ENCODE measurements around the gene NUP37.
"Not testable (repeated sequence)": the region's sequence is repeated elsewhere in the genome, so short reads cannot be mapped to it uniquely, and the experiment has no call there.

NUP37 gene

DNA sequence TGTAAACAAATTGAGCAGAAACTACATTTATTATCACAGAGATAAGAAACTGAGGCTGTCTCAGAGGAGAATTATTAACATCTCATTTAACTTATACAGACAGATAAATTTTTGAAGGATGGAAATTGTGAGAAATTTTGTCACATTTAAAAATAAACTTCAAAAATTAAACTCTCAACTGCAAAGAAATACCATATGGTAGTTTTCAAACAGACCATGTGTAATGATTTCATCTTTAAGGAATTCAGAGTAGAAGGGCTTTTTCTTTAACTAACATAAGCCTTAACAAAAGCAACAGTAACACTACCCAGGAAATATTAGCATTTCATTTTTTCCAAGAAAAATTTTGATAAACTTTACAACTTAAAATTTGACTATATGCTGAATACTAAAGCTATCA, 26.6 kb downstream of the NUP37 start:
- H3K4me1 ChIP-seq (ENCODE audit: control insufficient read depth, insufficient read depth, low read length), result no peaks in the 10 kb centered on the region
- no peak overlapping the region for H3K27ac ChIP-seq (ENCODE audit: low read depth, low read length)
- peaks cover 59% of the 10 kb centered on the region for H3K36me3 ChIP-seq (ENCODE audit: control insufficient read depth, insufficient read depth, low read length)

DNA sequence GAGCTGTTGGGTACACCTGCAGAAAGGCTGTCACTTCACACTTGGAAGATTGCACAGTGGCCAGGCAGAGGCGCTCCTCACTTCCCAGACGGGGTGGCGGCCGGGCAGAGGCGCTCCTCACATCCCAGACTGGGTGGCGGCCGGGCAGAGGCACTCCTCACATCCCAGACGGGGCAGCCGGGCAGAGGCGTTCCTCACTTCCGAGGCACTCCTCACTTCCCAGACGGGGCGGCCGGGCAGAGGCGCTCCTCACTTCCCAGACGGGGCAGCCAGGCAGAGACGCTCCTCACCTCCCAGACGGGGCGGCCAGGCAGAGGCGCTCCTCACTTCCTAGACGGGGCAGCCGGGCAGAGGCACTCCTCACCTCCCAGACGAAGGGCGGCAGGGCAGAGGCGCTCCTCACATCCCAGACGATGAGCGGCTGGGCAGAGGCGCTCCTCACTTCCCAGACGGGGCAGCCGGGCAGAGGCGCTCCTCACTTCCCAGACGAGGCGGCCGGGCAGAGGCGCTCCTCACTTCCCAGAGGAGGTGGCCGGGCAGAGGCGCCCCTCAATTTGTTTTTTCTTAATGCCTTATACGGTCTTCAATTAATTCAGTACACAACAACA, 30.6 kb downstream of the NUP37 start:
- H3K27me3 ChIP-seq (ENCODE audit: control insufficient read depth, insufficient read depth, low read length); H3K9ac ChIP-seq (ENCODE audit: low read depth, low read length); H3K27ac ChIP-seq (ENCODE audit: low read depth, low read length); H3K4me1 ChIP-seq (ENCODE audit: control insufficient read depth, insufficient read depth, low read length); H3K4me3 ChIP-seq (ENCODE audit: low read depth, low read length): not testable (repeated sequence)
- Histone ChIP-seq H3K36me3 (ENCODE audit: control insufficient read depth, insufficient read depth, low read length) (peaks cover 38% of the 10 kb centered on the region), H3K9me3 (ENCODE audit: control insufficient read depth, insufficient read depth, low read length) (peaks cover 14% of the 10 kb centered on the region; the same call in 1 of the 2 replicates)

More for the DNA sequence above, 26.6 kb downstream of the NUP37 start:
- Histone ChIP-seq H3K9ac (ENCODE audit: low read depth, low read length) (no peak overlapping the region), H3K27me3 (ENCODE audit: control insufficient read depth, insufficient read depth, low read length) (no peaks in the 10 kb centered on the region), H3K4me3 (ENCODE audit: low read depth, low read length) (no peak overlapping the region), H3K9me3 (ENCODE audit: control insufficient read depth, insufficient read depth, low read length) (peaks cover 14% of the 10 kb centered on the region; the same call in 1 of the 2 replicates)

DNA sequence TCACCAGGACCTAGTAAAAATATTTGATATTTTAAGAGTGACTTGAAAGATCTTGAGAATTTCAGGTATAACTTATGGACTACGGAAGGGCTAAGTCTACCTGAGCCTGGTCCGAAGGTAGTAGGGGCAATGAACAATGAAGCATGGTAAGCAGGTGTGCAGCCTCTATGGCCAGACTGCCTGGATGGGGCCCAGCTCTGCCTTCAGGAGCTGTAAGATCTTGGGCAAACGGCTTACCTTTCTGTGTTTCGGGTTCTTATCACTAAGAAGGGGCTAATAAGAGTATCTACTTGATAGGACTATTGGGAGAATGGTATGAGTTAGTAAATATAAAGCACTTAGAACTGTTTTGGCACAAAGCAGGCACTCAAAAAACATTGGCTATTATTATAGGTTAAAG, 39.1 kb downstream of the NUP37 start:
- peaks cover 94% of the 10 kb centered on the region for H3K36me3 ChIP-seq (ENCODE audit: control insufficient read depth, insufficient read depth, low read length)
- H3K9ac ChIP-seq (ENCODE audit: low read depth, low read length), result no peak overlapping the region
- no peaks in the 10 kb centered on the region for H3K27me3 ChIP-seq (ENCODE audit: control insufficient read depth, insufficient read depth, low read length)
- no peaks in the 10 kb centered on the region for H3K4me1 ChIP-seq (ENCODE audit: control insufficient read depth, insufficient read depth, low read length)
- H3K4me3 ChIP-seq (ENCODE audit: low read depth, low read length), result no peak overlapping the region
- no peaks in the 10 kb centered on the region for H3K9me3 ChIP-seq (ENCODE audit: control insufficient read depth, insufficient read depth, low read length)
- H3K27ac ChIP-seq (ENCODE audit: low read depth, low read length), result no peak overlapping the region

DNA sequence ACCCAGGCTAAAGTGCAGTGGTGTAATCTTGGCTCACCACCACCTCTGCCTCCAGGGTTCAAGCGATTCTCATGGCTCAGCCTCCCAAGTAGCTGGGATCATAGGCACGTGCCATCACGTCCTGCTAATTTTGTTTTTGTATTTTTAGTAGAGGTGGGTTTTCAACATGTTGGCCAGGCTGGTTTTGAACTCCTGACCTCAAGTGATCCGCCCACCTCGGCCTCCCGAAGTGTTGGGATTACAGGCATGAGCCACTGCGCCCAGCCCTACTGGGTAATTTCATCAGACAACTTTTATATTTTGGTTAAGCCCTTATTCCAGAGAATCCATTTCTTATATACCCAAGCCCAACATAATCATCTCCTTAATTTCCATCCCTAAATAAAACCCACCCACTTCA, 47.8 kb downstream of the NUP37 start:
- not testable (repeated sequence) for H3K27ac ChIP-seq (ENCODE audit: low read depth, low read length); H3K9ac ChIP-seq (ENCODE audit: low read depth, low read length); H3K27me3 ChIP-seq (ENCODE audit: control insufficient read depth, insufficient read depth, low read length); H3K4me3 ChIP-seq (ENCODE audit: low read depth, low read length); H3K4me1 ChIP-seq (ENCODE audit: control insufficient read depth, insufficient read depth, low read length); H3K9me3 ChIP-seq (ENCODE audit: control insufficient read depth, insufficient read depth, low read length)
- H3K36me3 ChIP-seq (ENCODE audit: control insufficient read depth, insufficient read depth, low read length), result peaks cover 37% of the 10 kb centered on the region

DNA sequence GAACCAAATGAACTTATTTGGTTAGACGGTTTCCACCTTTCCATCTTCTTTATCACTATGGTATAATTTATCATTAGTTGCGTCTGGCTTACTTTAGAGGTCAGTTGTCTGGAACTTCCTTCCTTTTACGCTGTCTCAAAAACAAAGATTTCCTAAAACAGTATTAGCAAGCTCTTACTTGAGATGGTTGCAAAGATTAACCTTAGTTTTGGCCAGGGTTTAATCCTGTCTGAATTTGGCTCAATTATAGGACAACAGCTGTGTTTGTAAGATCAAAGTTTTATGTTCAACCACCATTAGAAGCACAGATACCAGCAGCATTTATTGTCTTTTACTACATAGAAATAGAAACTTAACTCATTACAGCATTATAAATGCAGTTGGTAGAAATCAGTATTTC, 50.2 kb downstream of the NUP37 start:
- Histone ChIP-seq H3K9ac (ENCODE audit: low read depth, low read length) (no peak overlapping the region), H3K4me3 (ENCODE audit: low read depth, low read length) (no peak overlapping the region), H3K27me3 (ENCODE audit: control insufficient read depth, insufficient read depth, low read length) (no peaks in the 10 kb centered on the region), H3K4me1 (ENCODE audit: control insufficient read depth, insufficient read depth, low read length) (no peaks in the 10 kb centered on the region), H3K36me3 (ENCODE audit: control insufficient read depth, insufficient read depth, low read length) (peaks cover 14% of the 10 kb centered on the region), H3K9me3 (ENCODE audit: control insufficient read depth, insufficient read depth, low read length) (no peaks in the 10 kb centered on the region), H3K27ac (ENCODE audit: low read depth, low read length) (no peak overlapping the region)

DNA sequence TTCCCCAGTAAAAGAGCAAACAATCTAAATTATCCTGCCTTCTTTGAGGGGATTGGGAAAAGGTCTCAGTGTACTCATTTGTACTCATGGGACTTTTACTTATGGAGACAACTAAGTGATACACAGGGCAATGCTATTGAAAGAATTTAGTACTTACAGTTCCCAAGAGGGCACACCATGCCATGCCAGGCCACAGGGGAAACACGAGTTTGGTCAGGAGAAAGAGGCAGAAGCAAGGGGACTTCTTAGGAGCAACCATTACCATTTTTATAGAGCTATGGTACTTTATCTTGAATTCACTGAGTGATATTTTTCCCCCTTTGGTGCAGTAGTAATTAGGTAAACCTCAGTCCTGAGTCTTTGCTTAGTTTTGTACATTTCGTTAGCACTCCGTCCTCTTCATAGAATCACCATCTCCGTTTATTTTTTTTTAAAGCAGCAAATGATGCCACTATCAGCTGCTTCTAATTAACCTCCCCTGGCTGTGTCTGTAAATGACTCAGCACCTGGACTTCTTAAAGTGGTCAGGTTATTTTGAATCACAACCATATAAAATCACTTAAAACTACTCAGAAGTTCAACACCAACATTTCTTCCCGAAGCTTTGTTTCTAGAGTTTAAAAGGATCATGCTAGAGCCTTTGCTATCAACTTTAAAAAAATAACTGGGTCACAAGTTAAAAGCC, 52.2 kb downstream of the NUP37 start:
- Histone ChIP-seq H3K27me3 (ENCODE audit: control insufficient read depth, insufficient read depth, low read length) (no peaks in the 10 kb centered on the region), H3K36me3 (ENCODE audit: control insufficient read depth, insufficient read depth, low read length) (no peaks in the 10 kb centered on the region), H3K9me3 (ENCODE audit: control insufficient read depth, insufficient read depth, low read length) (no peaks in the 10 kb centered on the region), H3K4me1 (ENCODE audit: control insufficient read depth, insufficient read depth, low read length) (no peaks in the 10 kb centered on the region), H3K9ac (ENCODE audit: low read depth, low read length) (no peak overlapping the region), H3K27ac (ENCODE audit: low read depth, low read length) (no peak overlapping the region), H3K4me3 (ENCODE audit: low read depth, low read length) (no peak overlapping the region)

DNA sequence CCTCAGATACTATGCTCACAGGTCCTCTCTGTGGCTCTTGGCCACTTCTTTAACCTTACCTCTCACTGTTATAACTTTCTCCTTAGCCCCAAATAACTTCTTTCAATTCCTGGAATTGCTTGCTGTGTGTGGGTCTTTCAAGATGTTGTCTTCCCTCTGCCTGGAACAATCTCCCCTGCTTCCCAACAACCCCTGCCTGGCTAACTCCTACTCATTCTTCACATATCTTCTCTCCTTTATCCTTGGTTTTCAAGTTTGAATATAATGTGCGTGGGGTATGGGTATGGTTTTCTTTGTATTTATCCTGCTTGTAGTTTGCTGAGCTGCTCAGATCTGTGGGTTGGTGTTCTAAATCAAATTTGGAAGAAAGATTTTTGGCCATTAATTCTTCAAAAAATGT, 55.4 kb downstream of the NUP37 start:
- H3K4me1 ChIP-seq (ENCODE audit: control insufficient read depth, insufficient read depth, low read length), result no peaks in the 10 kb centered on the region
- no peak overlapping the region for H3K9ac ChIP-seq (ENCODE audit: low read depth, low read length)
- H3K9me3 ChIP-seq (ENCODE audit: control insufficient read depth, insufficient read depth, low read length), result no peaks in the 10 kb centered on the region
- H3K27ac ChIP-seq (ENCODE audit: low read depth, low read length), result no peak overlapping the region
- H3K4me3 ChIP-seq (ENCODE audit: low read depth, low read length), result no peak overlapping the region
- H3K27me3 ChIP-seq (ENCODE audit: control insufficient read depth, insufficient read depth, low read length), result no peaks in the 10 kb centered on the region
- H3K36me3 ChIP-seq (ENCODE audit: control insufficient read depth, insufficient read depth, low read length), result no peaks in the 10 kb centered on the region

DNA sequence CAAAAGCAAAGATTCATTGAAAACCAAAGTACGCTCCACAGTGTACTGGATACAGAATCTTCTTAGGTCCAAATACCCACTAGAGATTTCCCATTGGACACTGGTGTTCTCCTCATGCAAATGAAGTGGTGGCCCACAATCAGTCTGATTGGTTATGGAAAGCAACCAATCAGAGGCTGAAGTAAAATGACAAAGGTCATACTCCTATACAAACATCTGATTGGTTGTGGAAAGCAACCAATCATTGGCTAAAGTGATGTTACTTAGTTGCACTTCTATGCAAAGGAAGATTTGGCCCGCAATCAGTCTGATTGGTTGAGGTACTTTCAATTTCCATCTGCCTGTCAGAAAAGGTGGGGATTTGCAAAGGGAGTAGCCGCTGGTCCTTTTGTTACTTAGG, 56.8 kb downstream of the NUP37 start:
- Histone ChIP-seq H3K4me1 (ENCODE audit: control insufficient read depth, insufficient read depth, low read length) (no peaks in the 10 kb centered on the region), H3K9me3 (ENCODE audit: control insufficient read depth, insufficient read depth, low read length) (no peaks in the 10 kb centered on the region), H3K27me3 (ENCODE audit: control insufficient read depth, insufficient read depth, low read length) (no peaks in the 10 kb centered on the region), H3K9ac (ENCODE audit: low read depth, low read length) (no peak overlapping the region), H3K27ac (ENCODE audit: low read depth, low read length) (no peak overlapping the region), H3K4me3 (ENCODE audit: low read depth, low read length) (no peak overlapping the region), H3K36me3 (ENCODE audit: control insufficient read depth, insufficient read depth, low read length) (no peaks in the 10 kb centered on the region)

DNA sequence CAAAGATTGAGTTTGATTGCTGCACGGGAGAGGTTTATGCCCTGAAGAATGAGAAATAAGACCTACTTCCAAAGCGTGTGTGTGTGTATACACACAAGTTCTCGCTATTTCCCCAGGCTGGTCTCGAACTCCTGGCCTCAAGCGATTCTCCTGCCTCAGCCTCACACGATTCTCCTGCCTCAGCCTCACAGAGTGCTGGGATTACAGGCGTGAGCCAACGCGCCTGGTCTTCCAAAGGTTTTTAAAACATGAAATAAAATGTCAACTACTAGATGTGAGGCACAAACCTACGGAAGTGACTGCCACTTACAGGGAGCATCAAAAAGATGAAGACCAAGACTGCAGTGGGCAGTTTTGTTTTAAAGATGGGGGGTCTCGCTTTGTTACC, 57.5 kb downstream of the NUP37 start:
- Histone ChIP-seq H3K9ac (ENCODE audit: low read depth, low read length) (no peak overlapping the region), H3K4me3 (ENCODE audit: low read depth, low read length) (peak overlapping the region; percentile 95)

DNA sequence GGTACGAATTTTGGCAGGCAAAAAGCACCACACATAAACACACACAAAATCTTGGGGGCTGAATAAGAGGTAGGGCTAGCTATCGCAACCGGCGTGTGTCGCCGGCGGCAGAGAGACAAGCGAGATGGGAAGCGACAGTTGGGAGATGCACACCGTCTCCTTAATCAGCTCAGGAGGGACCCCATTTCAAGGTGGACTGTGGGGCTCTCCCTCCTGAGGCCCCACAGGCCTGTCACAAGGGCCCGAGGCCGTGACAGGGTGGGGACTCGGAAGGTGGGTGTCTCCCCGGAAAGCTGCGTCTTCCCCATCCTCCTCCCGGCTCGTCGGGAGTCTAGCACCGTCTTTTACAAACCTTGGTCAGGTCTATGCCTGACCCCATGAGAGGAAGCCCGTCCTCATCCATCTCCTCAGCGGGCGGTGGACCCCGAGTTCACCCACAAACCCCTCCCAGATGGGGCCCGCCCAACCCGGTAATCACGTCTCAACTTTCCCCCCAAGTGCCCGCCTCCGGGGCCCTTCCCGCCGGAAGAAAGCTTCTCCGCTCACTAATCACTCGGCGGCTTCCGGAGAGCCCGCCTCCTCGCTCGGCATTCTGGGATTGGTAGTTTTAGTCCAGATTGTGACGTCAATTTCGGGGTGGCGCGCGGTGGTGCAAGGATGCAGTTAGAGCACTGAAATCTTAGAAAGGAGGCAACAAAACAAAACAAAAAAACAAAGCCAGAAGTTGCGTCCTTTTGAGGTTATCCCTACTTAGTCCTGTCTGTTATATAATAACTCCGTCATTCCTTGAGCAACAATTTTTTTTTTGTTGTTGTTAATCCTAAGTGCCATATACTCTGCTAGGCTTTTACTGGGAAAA, 58.1 kb downstream of the NUP37 start, which contains the start of gene WASHC3:
Gene WASHC3 (minus strand): TSS at position 432 of the 859 bp plus-strand sequence. CDS start 29 bp downstream, at position 403.
- Histone ChIP-seq H3K27ac (ENCODE audit: low read depth, low read length) (no peak within 1 kb of the TSS), H3K4me1 (ENCODE audit: control insufficient read depth, insufficient read depth, low read length) (no peaks in the 10 kb centered on the region), H3K36me3 (ENCODE audit: control insufficient read depth, insufficient read depth, low read length) (no peaks in the 10 kb centered on the region), H3K9me3 (ENCODE audit: control insufficient read depth, insufficient read depth, low read length) (no peaks in the 10 kb centered on the region), H3K27me3 (ENCODE audit: control insufficient read depth, insufficient read depth, low read length) (no peaks in the 10 kb centered on the region), H3K9ac (ENCODE audit: low read depth, low read length) (peak within 1 kb of the TSS; percentile 68), H3K4me3 (ENCODE audit: low read depth, low read length) (peak within 1 kb of the TSS; percentile 95)

More for the DNA sequence above, 57.5 kb downstream of the NUP37 start:
- Histone ChIP-seq H3K9me3 (ENCODE audit: control insufficient read depth, insufficient read depth, low read length) (no peaks in the 10 kb centered on the region), H3K27ac (ENCODE audit: low read depth, low read length) (no peak overlapping the region), H3K4me1 (ENCODE audit: control insufficient read depth, insufficient read depth, low read length) (no peaks in the 10 kb centered on the region), H3K27me3 (ENCODE audit: control insufficient read depth, insufficient read depth, low read length) (no peaks in the 10 kb centered on the region), H3K36me3 (ENCODE audit: control insufficient read depth, insufficient read depth, low read length) (no peaks in the 10 kb centered on the region)

DNA sequence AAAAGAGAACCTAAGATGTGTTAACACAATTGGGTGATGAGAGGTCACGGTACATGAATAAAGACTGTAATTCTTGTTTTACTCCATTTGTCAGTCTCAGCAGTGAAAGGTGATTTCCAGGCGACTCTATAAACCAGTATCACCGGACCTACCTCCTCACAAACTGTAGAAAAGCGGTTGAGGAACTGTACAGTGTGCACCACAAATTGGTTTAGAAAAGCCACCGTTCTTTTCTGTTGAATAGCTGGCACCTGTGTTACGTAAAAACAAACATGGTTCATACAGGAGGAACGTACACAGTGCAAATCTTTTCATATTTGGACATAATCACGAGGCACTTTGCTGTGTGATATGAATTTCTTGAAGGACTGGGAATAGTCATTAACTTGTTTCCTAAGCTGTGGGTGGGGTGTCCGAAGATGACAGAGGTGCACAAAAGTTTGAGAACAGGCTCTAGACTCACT, 58.8 kb downstream of the NUP37 start:
- H3K4me1 ChIP-seq (ENCODE audit: control insufficient read depth, insufficient read depth, low read length), result no peaks in the 10 kb centered on the region
- H3K9me3 ChIP-seq (ENCODE audit: control insufficient read depth, insufficient read depth, low read length), result no peaks in the 10 kb centered on the region
- H3K9ac ChIP-seq (ENCODE audit: low read depth, low read length), result no peak overlapping the region
- H3K4me3 ChIP-seq (ENCODE audit: low read depth, low read length), result peak overlapping the region; percentile 95
- H3K27ac ChIP-seq (ENCODE audit: low read depth, low read length), result no peak overlapping the region
- no peaks in the 10 kb centered on the region for H3K27me3 ChIP-seq (ENCODE audit: control insufficient read depth, insufficient read depth, low read length)
- H3K36me3 ChIP-seq (ENCODE audit: control insufficient read depth, insufficient read depth, low read length), result no peaks in the 10 kb centered on the region
